Activated CD4-positive, alpha-beta memory T cell treated with anti-CD3 and anti-CD28 coated beads for 36 hours (primary cell): ENCODE data around the gene CD244. TPM values are rescaled to one million over a fixed set of nuclear protein-coding genes. Genes with fewer than 3 reads are reported as not detected.

Experiments
- CTCF ChIA-PET: fragments of 350-600 bp; sonication (Branson Sonifier 250); formaldehyde crosslinking; loops from one replicate; lab custom pipeline; 2021; ENCODE audit warnings: antibody characterized with exemption, inconsistent platforms; lab: Charles Lee
- POLR2A ChIA-PET: fragments of 350-600 bp; sonication (Branson Sonifier 250); formaldehyde crosslinking; loops from one replicate; lab custom pipeline; 2021; ENCODE audit warnings: antibody characterized with exemption; lab: Charles Lee
- DNase-seq: peaks from one replicate; pipeline ENCODE4 v3.0.0-alpha.2; 2020
- H3K27ac Mint-ChIP-seq: one replicate; pipeline ENCODE4 v1.8.0; 2021; ENCODE audit warnings: mixed read lengths
- H3K27me3 Mint-ChIP-seq: one replicate; pipeline ENCODE4 v1.8.0; 2021; ENCODE audit warnings: mixed read lengths
- H3K36me3 Mint-ChIP-seq: one replicate; pipeline ENCODE4 v1.8.0; 2021; ENCODE audit warnings: mixed read lengths
- H3K4me1 Mint-ChIP-seq: one replicate; pipeline ENCODE4 v1.8.0; 2021; ENCODE audit warnings: low read depth, mixed read lengths
- H3K4me3 Mint-ChIP-seq: one replicate; pipeline ENCODE4 v1.8.0; 2021; ENCODE audit warnings: mild to moderate bottlenecking, mixed read lengths
- H3K9me3 Mint-ChIP-seq: one replicate; pipeline ENCODE4 v1.8.0; 2021; ENCODE audit warnings: mixed read lengths
- intact Hi-C: fragments of 100-400 bp; cut with micrococcal nuclease; formaldehyde crosslinking; loops from one replicate; pipeline ENCODE4 v1.15.1; 2023
- total RNA-seq, 2 experiments: library from RNA; stranded (reverse); gene quantifications; one replicate each; pipeline ENCODE4 v1.2.3, GENCODE V29; 2021

CD244 gene
- total RNA-seq, 2 experiments from 2014 or later: 0.14 TPM; not detected in 1

- Mint-ChIP-seq H3K9me3 (no peaks in the 10 kb centered on the region), H3K27ac (no peak overlapping the region), H3K27me3 (no peaks in the 10 kb centered on the region), H3K4me3 (no peak overlapping the region), H3K4me1 (peaks cover 33% of the 10 kb centered on the region), H3K36me3 (no peaks in the 10 kb centered on the region)
- ChIA-PET CTCF (interaction anchor here (0.9 to 8.3 kb wide), 4 partner anchors 10 to 160 kb away, joined by 3 to 296 read pairs (median 21); partner anchors contain the start of gene ITLN2), POLR2A (no interaction called here)
- intact Hi-C loops: no loop called here
- DNase-seq: no peak
Observed at GRCh38 chr1:160841079-160841478, 21.6 kb downstream of the CD244 start.

- no peaks in the 10 kb centered on the region for H3K27me3 Mint-ChIP-seq
- intact Hi-C loops: loop anchor here (2.0 to 5.0 kb wide), 4 partner anchors 43 to 293 kb away; partner anchors contain the start of genes DEDD and LY9
- H3K9me3 Mint-ChIP-seq: no peaks in the 10 kb centered on the region
- H3K4me1 Mint-ChIP-seq: peaks cover 38% of the 10 kb centered on the region
- no peak overlapping the region for H3K27ac Mint-ChIP-seq
- ChIA-PET POLR2A (no interaction called here), CTCF (interaction anchor here (0.8 to 8.3 kb wide), 4 partner anchors 10 to 293 kb away, joined by 3 to 296 read pairs (median 4); partner anchors contain the start of genes DEDD and ITLN2)
- H3K36me3 Mint-ChIP-seq: no peaks in the 10 kb centered on the region
- H3K4me3 Mint-ChIP-seq: no peak overlapping the region
- no peak for DNase-seq
Observed at GRCh38 chr1:160839746-160840145, 22.9 kb downstream of the CD244 start.

- POLR2A ChIA-PET: no interaction called here
- no peak overlapping the region for H3K4me3 Mint-ChIP-seq
- H3K4me1 Mint-ChIP-seq: peaks cover 41% of the 10 kb centered on the region
- no peak overlapping the region for H3K27ac Mint-ChIP-seq
- H3K36me3 Mint-ChIP-seq: no peaks in the 10 kb centered on the region
- intact Hi-C loops: loop anchor here (2.0 to 5.0 kb wide), 4 partner anchors 42 to 293 kb away; partner anchors contain the start of genes DEDD and LY9
- H3K9me3 Mint-ChIP-seq: no peaks in the 10 kb centered on the region
- CTCF ChIA-PET: interaction anchor here (1.0 to 8.3 kb wide), 7 partner anchors 24 to 294 kb away, joined by 3 to 296 read pairs (median 4); partner anchors contain the start of genes CD244, DEDD, ITLN1 and ITLN2
- DNase-seq: peak; percentile 29
- H3K27me3 Mint-ChIP-seq: no peaks in the 10 kb centered on the region
Observed at GRCh38 chr1:160838888-160839287, 23.8 kb downstream of the CD244 start.

GRCh38 chr1:160837558-160838205 lies 25.0 kb downstream of the CD244 start:
- H3K27ac Mint-ChIP-seq: peak overlapping the region; percentile 89
- no peaks in the 10 kb centered on the region for H3K36me3 Mint-ChIP-seq
- DNase-seq: peak; percentile 89
- CTCF ChIA-PET: interaction anchor here (0.8 to 8.3 kb wide), 25 partner anchors 8 to 259 kb away, joined by 3 to 296 read pairs (median 7); partner anchors contain the start of genes CD244, CD48, ITLN1 and ITLN2
- H3K4me3 Mint-ChIP-seq: peak overlapping the region; percentile 9
- intact Hi-C loops: loop anchor here (2.0 to 5.0 kb wide), 4 partner anchors 41 to 295 kb away; partner anchors contain the start of genes DEDD and LY9
- H3K9me3 Mint-ChIP-seq: no peaks in the 10 kb centered on the region
- H3K27me3 Mint-ChIP-seq: no peaks in the 10 kb centered on the region
- POLR2A ChIA-PET: interaction anchor here (0.6 to 1.8 kb wide), 7 partner anchors 24 to 281 kb away, joined by 3 to 4 read pairs (median 3); partner anchors contain the start of gene CD244
- peaks cover 43% of the 10 kb centered on the region for H3K4me1 Mint-ChIP-seq

- H3K9me3 Mint-ChIP-seq: no peaks in the 10 kb centered on the region
- no peak overlapping the region for H3K4me3 Mint-ChIP-seq
- intact Hi-C loops: loop anchor here (5.0 kb wide), 2 partner anchors 255 to 295 kb away; partner anchors contain the start of gene DEDD
- ChIA-PET POLR2A (interaction anchor here (1.0 to 2.1 kb wide), 7 partner anchors 24 to 282 kb away, joined by 3 to 4 read pairs (median 3); partner anchors contain the start of genes CD244 and ITLN2), CTCF (interaction anchor here (0.8 to 8.3 kb wide), 36 partner anchors 9 to 260 kb away, joined by 3 to 296 read pairs (median 6); partner anchors contain the start of genes CD244, CD48, ITLN1 and ITLN2)
- no peak for DNase-seq
- H3K4me1 Mint-ChIP-seq: peaks cover 43% of the 10 kb centered on the region
- peak overlapping the region; percentile 89 for H3K27ac Mint-ChIP-seq
- no peaks in the 10 kb centered on the region for H3K36me3 Mint-ChIP-seq
- no peaks in the 10 kb centered on the region for H3K27me3 Mint-ChIP-seq
Observed at GRCh38 chr1:160836981-160837557, 25.6 kb downstream of the CD244 start.

- H3K4me3 Mint-ChIP-seq: no peak overlapping the region
- DNase-seq: no peak
- CTCF ChIA-PET: interaction anchor here (0.8 to 8.3 kb wide), 35 partner anchors 10 to 260 kb away, joined by 3 to 296 read pairs (median 5); partner anchors contain the start of genes CD244, CD48, ITLN1 and ITLN2
- H3K36me3 Mint-ChIP-seq: no peaks in the 10 kb centered on the region
- peaks cover 43% of the 10 kb centered on the region for H3K4me1 Mint-ChIP-seq
- intact Hi-C loops: loop anchor here (5.0 kb wide), 2 partner anchors 256 to 296 kb away; partner anchors contain the start of gene DEDD
- H3K27me3 Mint-ChIP-seq: no peaks in the 10 kb centered on the region
- POLR2A ChIA-PET: interaction anchor here (1.0 to 2.1 kb wide), 5 partner anchors 26 to 117 kb away, joined by 3 to 4 read pairs (median 3); partner anchors contain the start of genes CD244 and ITLN2
- peak overlapping the region; percentile 89 for H3K27ac Mint-ChIP-seq
- no peaks in the 10 kb centered on the region for H3K9me3 Mint-ChIP-seq
Observed at GRCh38 chr1:160836561-160836960, 26.1 kb downstream of the CD244 start.

- Mint-ChIP-seq H3K27me3 (no peaks in the 10 kb centered on the region), H3K27ac (no peak overlapping the region), H3K36me3 (no peaks in the 10 kb centered on the region), H3K9me3 (no peaks in the 10 kb centered on the region), H3K4me3 (no peak overlapping the region), H3K4me1 (peaks cover 43% of the 10 kb centered on the region)
- CTCF ChIA-PET: interaction anchor here (0.5 to 8.3 kb wide), 44 partner anchors 8 to 481 kb away, joined by 3 to 296 read pairs (median 6); partner anchors contain the start of genes CD244, ITLN1, ITLN2 and LY9
- POLR2A ChIA-PET: interaction anchor here (2.1 kb wide), 1 partner anchor 118 kb away, joined by 4 read pairs; the partner anchor contains the start of gene ITLN2
- DNase-seq: no peak
- intact Hi-C loops: loop anchor here (1.0 to 5.0 kb wide), 5 partner anchors 42 to 297 kb away; partner anchors contain the start of gene DEDD
Observed at GRCh38 chr1:160835751-160836150, 26.9 kb downstream of the CD244 start.

GRCh38 chr1:160834945-160835565 lies 27.6 kb downstream of the CD244 start:
- H3K36me3 Mint-ChIP-seq: no peaks in the 10 kb centered on the region
- no peak overlapping the region for H3K27ac Mint-ChIP-seq
- no peak overlapping the region for H3K4me3 Mint-ChIP-seq
- ChIA-PET POLR2A (interaction anchor here (2.1 kb wide), 1 partner anchor 119 kb away, joined by 4 read pairs; the partner anchor contains the start of gene ITLN2), CTCF (interaction anchor here (0.5 to 8.3 kb wide), 52 partner anchors 9 to 480 kb away, joined by 3 to 296 read pairs (median 5); partner anchors contain the start of genes CD244, ITLN1, ITLN2 and LY9)
- H3K27me3 Mint-ChIP-seq: no peaks in the 10 kb centered on the region
- intact Hi-C loops: loop anchor here (1.0 to 5.0 kb wide), 5 partner anchors 42 to 297 kb away; partner anchors contain the start of gene DEDD
- DNase-seq: peak; percentile 54
- H3K4me1 Mint-ChIP-seq: peaks cover 48% of the 10 kb centered on the region
- H3K9me3 Mint-ChIP-seq: no peaks in the 10 kb centered on the region

- no peak overlapping the region for H3K4me3 Mint-ChIP-seq
- intact Hi-C loops: loop anchor here (1.0 to 2.0 kb wide), 3 partner anchors 53 to 150 kb away; no protein-coding TSS in a partner anchor
- ChIA-PET CTCF (interaction anchor here (1.1 to 7.1 kb wide), 19 partner anchors 11 to 159 kb away, joined by 3 to 150 read pairs (median 5); partner anchors contain the start of gene ITLN2), POLR2A (interaction anchor here (1.2 kb wide), 1 partner anchor 268 kb away, joined by 3 read pairs; the partner anchor contains the start of gene KLHDC9)
- H3K4me1 Mint-ChIP-seq: peaks cover 12% of the 10 kb centered on the region
- DNase-seq: peak; percentile 86
- H3K27me3 Mint-ChIP-seq: no peaks in the 10 kb centered on the region
- H3K36me3 Mint-ChIP-seq: no peaks in the 10 kb centered on the region
- H3K27ac Mint-ChIP-seq: no peak overlapping the region
- H3K9me3 Mint-ChIP-seq: no peaks in the 10 kb centered on the region
Observed at GRCh38 chr1:160830321-160831153, 32.1 kb downstream of the CD244 start.

- Mint-ChIP-seq H3K27ac (no peak overlapping the region), H3K36me3 (no peaks in the 10 kb centered on the region), H3K4me3 (no peak overlapping the region), H3K27me3 (no peaks in the 10 kb centered on the region), H3K9me3 (no peaks in the 10 kb centered on the region), H3K4me1 (peaks cover 11% of the 10 kb centered on the region)
- ChIA-PET POLR2A (no interaction called here), CTCF (interaction anchor here (0.9 to 7.1 kb wide), 15 partner anchors 12 to 161 kb away, joined by 3 to 150 read pairs (median 7); partner anchors contain the start of gene ITLN2)
- DNase-seq: no peak
- intact Hi-C loops: loop anchor here (1.0 to 2.0 kb wide), 3 partner anchors 52 to 149 kb away; no protein-coding TSS in a partner anchor
Observed at GRCh38 chr1:160829766-160830165, 32.9 kb downstream of the CD244 start.
